GM12878 (cell line): ENCODE results near the gene PHACTR1. TPM values are rescaled to one million over a fixed set of nuclear protein-coding genes. Genes with fewer than 3 reads are reported as not detected.

ENCODE experiments used
- ATAC-seq: fragments of 200-7000 bp; cut with Tn5 transposase; 3 replicates; pipeline ENCODE4 v1.9.1; 2020; ENCODE audit warnings: mild to moderate bottlenecking, moderate library complexity
- BruUV-seq: library from RNA; stranded (reverse); fragments of 400-500 nt; replicated peaks from 2 replicates; lab custom pipeline; 2021; lab: Mats Ljungman, UMichigan
- CTCF ChIA-PET: fragments of 300-600 bp; sonication (Branson Sonifier 250); formaldehyde crosslinking; extraction: SDS; loops from one replicate; lab custom pipeline; 2021; ENCODE audit warnings: inconsistent platforms; lab: Yijun Ruan, JAX
- POLR2A ChIA-PET: fragments of 350-600 bp; formaldehyde crosslinking; extraction: SDS; loops from one replicate; lab custom pipeline; 2021; ENCODE audit warnings: inconsistent platforms; lab: Charles Lee
- RAD21 ChIA-PET: fragments of 300-600 bp; sonication (Branson Sonifier 250); formaldehyde crosslinking; loops from one replicate; lab custom pipeline; 2023; ENCODE audit warnings: antibody characterized with exemption; ENCODE audit not compliant: unreplicated experiment; lab: Charles Lee
- SMC1A ChIA-PET: fragments of 300-600 bp; sonication (Branson Sonifier 250); formaldehyde crosslinking; loops from one replicate; lab custom pipeline; 2023; ENCODE audit not compliant: unreplicated experiment, uncharacterized antibody; lab: Charles Lee
- DNase-seq: peaks from one replicate; pipeline ENCODE4 v3.0.0-alpha.2; 2011; ENCODE audit warnings: low read depth, low spot score
- FAIRE-seq: peaks from 3 replicates; lab custom pipeline; 2011; peaks lifted over from hg19 to GRCh38; lab: Jason Lieb, UNC
- H2AFZ ChIP-seq: 2 replicates; pipeline ENCODE4 v1.6.0; 2011; ENCODE audit warnings: low read depth, low read length, control low read depth; ENCODE audit not compliant: control insufficient read depth
- H3K27ac ChIP-seq: 2 replicates; pipeline ENCODE4 v1.5.1; 2011; ENCODE audit warnings: control low read depth; ENCODE audit not compliant: control insufficient read depth, insufficient read depth
- H3K27me3 ChIP-seq, 2 experiments: replicated peaks in 1 of 2; 2 replicates each; pipeline versions ENCODE4 v1.6.0 to v1.6.1; 2011; ENCODE audit warnings: low read length in 1 of 2; ENCODE audit not compliant: control insufficient read depth in 2 of 2, insufficient read depth in 2 of 2
- H3K36me3 ChIP-seq, 2 experiments: 2 replicates each; pipeline ENCODE4 v1.5.1; 2011; ENCODE audit warnings: low read length in 1 of 2; ENCODE audit not compliant: control insufficient read depth in 2 of 2, insufficient read depth in 2 of 2
- H3K4me1 ChIP-seq: 2 replicates; pipeline ENCODE4 v1.6.1; 2011; ENCODE audit warnings: mild to moderate bottlenecking, low read length, moderate library complexity, mixed read lengths; ENCODE audit not compliant: control insufficient read depth, insufficient read depth
- H3K4me2 ChIP-seq: 2 replicates; pipeline ENCODE4 v1.6.0; 2011; ENCODE audit warnings: control low read depth; ENCODE audit not compliant: control insufficient read depth, insufficient read depth
- H3K4me3 ChIP-seq: fragments of 200-600 bp; sonication (generic); 2 replicates; pipeline ENCODE4 v1.5.1; 2016
- H3K79me2 ChIP-seq: 2 replicates; pipeline ENCODE4 v1.6.0; 2011; ENCODE audit warnings: low read length; ENCODE audit not compliant: control insufficient read depth, insufficient read depth
- H3K9ac ChIP-seq: 2 replicates; pipeline ENCODE4 v1.8.0; 2011; ENCODE audit warnings: low read length, control low read depth, mixed read lengths; ENCODE audit not compliant: control insufficient read depth, insufficient read depth
- H3K9me3 ChIP-seq: replicated peaks from 3 replicates; pipeline ENCODE4 v1.5.1; 2011; ENCODE audit warnings: mild to moderate bottlenecking, low read length; ENCODE audit not compliant: control insufficient read depth, insufficient read depth
- H4K20me1 ChIP-seq: 2 replicates; pipeline ENCODE4 v1.6.0; 2011; ENCODE audit not compliant: control insufficient read depth, insufficient read depth
- BCLAF1 ChIP-seq: fragments of 450-650 bp; IDR thresholded peaks from 2 replicates; pipeline ENCODE4 v1.6.1; 2017; ENCODE audit warnings: antibody characterized with exemption, mild to moderate bottlenecking, moderate library complexity
- CEBPB ChIP-seq, 2 experiments: fragments of 150-350 bp in 1 of 2; IDR thresholded peaks; 2 replicates each; pipeline ENCODE4 v1.6.1; 2012 to 2014; ENCODE audit warnings: low read depth in 2 of 2, low read length in 2 of 2, borderline replicate concordance in 1 of 2, inconsistent platforms in 1 of 2
- EED ChIP-seq: sonication (generic); IDR thresholded peaks from 2 replicates; pipeline ENCODE4 v1.6.1; 2016; ENCODE audit warnings: antibody characterized with exemption, low read depth
- FOXM1 ChIP-seq: IDR thresholded peaks from 2 replicates; pipeline ENCODE4 v1.6.1; 2012; ENCODE audit warnings: low read depth, mild to moderate bottlenecking, inconsistent platforms, low read length, moderate library complexity
- JUNB ChIP-seq: IDR thresholded peaks from 2 replicates; pipeline ENCODE4 v1.6.1; 2016; ENCODE audit warnings: antibody characterized with exemption, mild to moderate bottlenecking
- MLLT1 ChIP-seq: fragments of 450-650 bp; IDR thresholded peaks from 2 replicates; pipeline ENCODE4 v1.6.1; 2016; ENCODE audit warnings: mild to moderate bottlenecking
- NFXL1 ChIP-seq: fragments of 450-650 bp; IDR thresholded peaks from 2 replicates; pipeline ENCODE4 v1.6.1; 2017; ENCODE audit warnings: antibody characterized with exemption, mild to moderate bottlenecking, borderline replicate concordance
- PAX8 ChIP-seq: fragments of 450-650 bp; IDR thresholded peaks from 2 replicates; pipeline ENCODE4 v1.6.1; 2017; ENCODE audit warnings: mild to moderate bottlenecking, moderate library complexity
- POU2F2 ChIP-seq: IDR thresholded peaks from 3 replicates; pipeline ENCODE4 v1.6.1; 2011; ENCODE audit warnings: low read depth, mild to moderate bottlenecking, low read length, borderline replicate concordance
- RAD51 ChIP-seq: fragments of 450-650 bp; IDR thresholded peaks from 2 replicates; pipeline ENCODE4 v1.6.1; 2016; ENCODE audit warnings: moderate library complexity, mild to moderate bottlenecking, inconsistent platforms
- SMAD5 ChIP-seq: IDR thresholded peaks from 2 replicates; pipeline ENCODE4 v1.6.1; 2016; ENCODE audit warnings: antibody characterized with exemption, low read depth
- SMARCA5 ChIP-seq: fragments of 450-650 bp; IDR thresholded peaks from 2 replicates; pipeline ENCODE4 v1.6.1; 2017; ENCODE audit warnings: mild to moderate bottlenecking
- STAT1 ChIP-seq: fragments of 450-650 bp; conservative IDR thresholded peaks from 2 replicates; pipeline ENCODE4 v1.6.1; 2014; ENCODE audit warnings: antibody characterized with exemption, mild to moderate bottlenecking
- STAT3 ChIP-seq: IDR thresholded peaks from 2 replicates; pipeline ENCODE4 v1.6.1; 2011; ENCODE audit warnings: low read depth, low read length, improper control_type of control experiment
- TARDBP ChIP-seq: IDR thresholded peaks from 2 replicates; pipeline ENCODE4 v1.6.1; 2016; ENCODE audit warnings: borderline replicate concordance
- ZNF217 ChIP-seq: fragments of 450-650 bp; IDR thresholded peaks from 2 replicates; pipeline ENCODE4 v1.6.1; 2017; ENCODE audit warnings: antibody characterized with exemption, mild to moderate bottlenecking
- ZNF687 ChIP-seq: fragments of 450-650 bp; IDR thresholded peaks from 2 replicates; pipeline ENCODE4 v1.6.1; 2017; ENCODE audit warnings: mild to moderate bottlenecking, moderate library complexity
- WGBS: methylation state at CpG from one replicate; pipeline ENCODE4 v1.1.6; 2016; ENCODE audit warnings: low lambda C conversion rate; ENCODE audit not compliant: insufficient replicate concordance, insufficient coverage; ENCODE audit errors: missing lambda C conversion rate; 5-methylcytosine and 5-hydroxymethylcytosine counted together
- in situ Hi-C: fragments of 300-500 bp; cut with MboI; formaldehyde crosslinking; loops from 9 replicates; pipeline ENCODE4 v1.14.3; 2018; ENCODE audit warnings: mixed read lengths
- intact Hi-C: fragments of 100-400 bp; cut with micrococcal nuclease; formaldehyde crosslinking; loops from one replicate; pipeline ENCODE4 v1.14.2; 2022; ENCODE audit not compliant: unreplicated experiment
- polyA plus RNA-seq, 11 experiments: library from polyadenylated mRNA; depleted of rRNA in 4 of 11; unstranded in 6 of 11; stranded (reverse) in 5 of 11; fragments of >200 nt; fragmentation: Nextera tagmentation in 4 of 11; fragmentation: Illumina TruSeq in 1 of 11; extraction: Ambion mirVana in 4 of 11; extraction: Trizol in 1 of 11; gene quantifications; 1 replicate in 1 of 11; 2 replicates in 10 of 11; pipeline versions ENCODE4 v1.2.1 to v1.2.3, GENCODE V29; 2011 to 2016; ENCODE audit warnings: inconsistent platforms in 2 of 11, missing spikeins in 2 of 11, low read depth in 1 of 11
- total RNA-seq, 4 experiments: library from RNA; depleted of rRNA in 3 of 4; stranded (reverse); fragments of >200 nt in 3 of 4; fragmentation: Illumina TruSeq in 1 of 4; extraction: Trizol in 1 of 4; gene quantifications; 2 replicates each; pipeline versions ENCODE4 v1.2.1 to v1.2.3, GENCODE V29; 2013 to 2021

PHACTR1 gene
- total and polyA plus RNA-seq, 10 of the 15 experiments (the other 5 are each of a cell fraction or from before 2014, with no cell fraction given): 34.2 to 94.6 (median 62.3) TPM

GRCh38 chr6:13001927-13002326 lies 285.4 kb downstream of the PHACTR1 start:
- ChIA-PET POLR2A (no interaction called here), CTCF (no interaction called here), SMC1A (no interaction called here), RAD21 (no interaction called here)
- intact Hi-C loops (no loop called here), in situ Hi-C loops (no loop called here)
- Histone ChIP-seq H3K27ac (no peak overlapping the region), H3K9me3 (no peaks in the 10 kb centered on the region), H3K9ac (no peak overlapping the region), H3K27me3 (no peaks in the 10 kb centered on the region; a peak in 1 of 4 replicates), H2AFZ (no peak overlapping the region), H3K4me2 (no peak overlapping the region), H4K20me1 (no peaks in the 10 kb centered on the region), H3K36me3 (no peaks in the 10 kb centered on the region), H3K4me1 (no peaks in the 10 kb centered on the region), H3K79me2 (no peaks in the 10 kb centered on the region), H3K4me3 (no peak overlapping the region)
- DNase-seq (no peak), ATAC-seq (no peak), FAIRE-seq (no peak)
- TF ChIP-seq MLLT1 (no peak), EED (no peak), SMARCA5 (no peak), ZNF217 (no peak), TARDBP (no peak), RAD51 (no peak), FOXM1 (no peak), ZNF687 (no peak), NFXL1 (no peak), POU2F2 (no peak), STAT3 (no peak), SMAD5 (no peak), PAX8 (no peak), JUNB (no peak), CEBPB (IDR thresholded peaks at IDR 0.05; ENCODE audit: borderline replicate concordance in 1 of 2, low read depth in 2 of 2, low read length in 2 of 2) (no peak), STAT1 (no peak), BCLAF1 (no peak)
- no TSS peak for BruUV-seq
- WGBS: 42% methylated on average over 3 of the region's 3 CpGs
